B cell (primary cell): ENCODE data around the gene TMEM37. TPM values are rescaled to one million over a fixed set of nuclear protein-coding genes. Genes with fewer than 3 reads are reported as not detected.

Source experiments
- ATAC-seq: fragments of 200-7000 bp; cut with Tn5 transposase; one replicate; pipeline ENCODE4 v1.10.0; 2021; ENCODE audit warnings: low read depth, mild to moderate bottlenecking, moderate number of reproducible peaks, moderate library complexity
- CTCF ChIA-PET: fragments of 350-600 bp; sonication (Branson Sonifier 250); formaldehyde crosslinking; loops from one replicate; lab custom pipeline; 2021; ENCODE audit warnings: antibody characterized with exemption, inconsistent platforms; lab: Charles Lee
- POLR2A ChIA-PET: fragments of 350-600 bp; sonication (Branson Sonifier 250); formaldehyde crosslinking; loops from one replicate; lab custom pipeline; 2021; ENCODE audit warnings: antibody characterized with exemption; lab: Charles Lee
- DNase-seq: peaks from one replicate; pipeline ENCODE4 v3.0.0; 2013
- H2AFZ ChIP-seq: 2 replicates; pipeline ENCODE4 v1.6.1; 2012; ENCODE audit warnings: mild to moderate bottlenecking, low read depth, low read length; ENCODE audit not compliant: insufficient read depth, poor library complexity, severe bottlenecking
- H3K27ac ChIP-seq, 2 donors: 1 replicate in 1 of 2; 2 replicates in 1 of 2; pipeline ENCODE4 v1.5.1; 2012 to 2013; ENCODE audit warnings: low read length in 2 of 2, mild to moderate bottlenecking in 2 of 2, moderate library complexity in 1 of 2
- H3K27me3 ChIP-seq, 4 experiments: fragments of 200-600 bp in 1 of 4; sonication (generic) in 1 of 4; replicated peaks in 1 of 4; 1 replicate in 2 of 4; 2 replicates in 2 of 4; pipeline versions ENCODE4 v1.6.1 to v1.7.0; 2013 to 2016; ENCODE audit warnings: low read length in 3 of 4, mild to moderate bottlenecking in 2 of 4, mixed read lengths in 1 of 4, moderate library complexity in 1 of 4; ENCODE audit not compliant: insufficient read depth in 4 of 4, control insufficient read depth in 3 of 4; ENCODE audit errors: control extremely low read depth in 1 of 4
- H3K36me3 ChIP-seq, 2 experiments: replicated peaks in 1 of 2; 1 replicate in 1 of 2; 2 replicates in 1 of 2; pipeline versions ENCODE4 v1.6.1 to v1.7.1; 2013; ENCODE audit warnings: low read length in 1 of 2; ENCODE audit not compliant: insufficient read depth in 2 of 2, control insufficient read depth in 1 of 2; ENCODE audit errors: control extremely low read depth in 1 of 2, extremely low read depth in 1 of 2
- H3K4me1 ChIP-seq, 2 donors: fragments of 200-600 bp in 1 of 2; sonication (generic) in 1 of 2; 1 replicate in 1 of 2; 2 replicates in 1 of 2; pipeline versions ENCODE4 v1.5.1 to v1.6.1; 2013 to 2017; ENCODE audit warnings: low read length in 2 of 2; ENCODE audit not compliant: control insufficient read depth in 2 of 2, insufficient read depth in 2 of 2
- H3K4me2 ChIP-seq: replicated peaks from 2 replicates; pipeline ENCODE3; 2012; ENCODE audit warnings: mild to moderate bottlenecking, low read depth, low read length; ENCODE audit not compliant: poor library complexity, severe bottlenecking
- H3K4me3 ChIP-seq, 5 experiments: fragments of 200-600 bp in 1 of 5; sonication (generic) in 1 of 5; 1 replicate in 3 of 5; 2 replicates in 2 of 5; pipeline versions ENCODE4 v1.5.1 to v1.7.0; 2011 to 2016; ENCODE audit warnings: low read length in 4 of 5, mild to moderate bottlenecking in 4 of 5, low read depth in 2 of 5, control low read depth in 1 of 5, moderate library complexity in 1 of 5; ENCODE audit not compliant: insufficient read depth in 1 of 5; ENCODE audit errors: control extremely low read depth in 1 of 5, extremely low read depth in 1 of 5
- H3K79me2 ChIP-seq: fragments of 200-600 bp; sonication (generic); one replicate; pipeline ENCODE4 v1.6.0; 2016; ENCODE audit warnings: low read length; ENCODE audit not compliant: control insufficient read depth, insufficient read depth
- H3K9ac ChIP-seq: fragments of 200-600 bp; sonication (generic); 2 replicates; pipeline ENCODE4 v1.6.1; 2017; ENCODE audit warnings: mild to moderate bottlenecking, low read length, moderate library complexity
- H3K9me3 ChIP-seq, 3 donors: one replicate each; pipeline versions ENCODE4 v1.6.1 to v1.7.1; 2013; ENCODE audit warnings: low read length in 2 of 3; ENCODE audit not compliant: control insufficient read depth in 2 of 3, insufficient read depth in 1 of 3; ENCODE audit errors: control extremely low read depth in 1 of 3
- H4K20me1 ChIP-seq: 2 replicates; pipeline ENCODE4 v1.6.0; 2012; ENCODE audit warnings: mild to moderate bottlenecking, low read length; ENCODE audit not compliant: insufficient read depth, control insufficient read depth, poor library complexity, severe bottlenecking
- H3K27ac Mint-ChIP-seq: one replicate; pipeline ENCODE4 v1.8.0; 2021; ENCODE audit warnings: mixed read lengths
- H3K27me3 Mint-ChIP-seq: one replicate; pipeline ENCODE4 v1.8.0; 2021; ENCODE audit warnings: mixed read lengths
- H3K4me1 Mint-ChIP-seq: one replicate; pipeline ENCODE4 v1.8.0; 2021; ENCODE audit warnings: mixed read lengths
- H3K4me3 Mint-ChIP-seq: one replicate; pipeline ENCODE4 v1.8.0; 2021; ENCODE audit warnings: mixed read lengths
- H3K9me3 Mint-ChIP-seq: one replicate; pipeline ENCODE4 v1.8.0; 2022; ENCODE audit warnings: mixed read lengths; ENCODE audit not compliant: insufficient read depth
- EZH2 ChIP-seq: IDR thresholded peaks from 2 replicates; pipeline ENCODE4 v1.6.1; 2012; ENCODE audit warnings: borderline replicate concordance, low read depth, mild to moderate bottlenecking, moderate library complexity, low read length; ENCODE audit not compliant: insufficient read depth, poor library complexity, severe bottlenecking
- WGBS: methylation state at CpG from one replicate; pipeline ENCODE4 v1.1.5; 2013; ENCODE audit warnings: missing lambda C conversion rate; ENCODE audit not compliant: insufficient coverage; 5-methylcytosine and 5-hydroxymethylcytosine counted together
- intact Hi-C: fragments of 100-400 bp; cut with micrococcal nuclease; formaldehyde crosslinking; loops from one replicate; pipeline ENCODE4 v1.10.0; 2022
- polyA plus RNA-seq: library from polyadenylated mRNA; depleted of rRNA; stranded (reverse); fragments of >200 nt; gene quantifications from 2 replicates; pipeline ENCODE4 v1.2.3, GENCODE V29; 2012
- total RNA-seq, 2 donors: library from RNA; stranded (reverse); fragments of 120-200 nt in 1 of 2; gene quantifications; 1 replicate in 1 of 2; 2 replicates in 1 of 2; pipeline versions ENCODE4 v1.2.3 to v1.2.4, GENCODE V29; 2013 to 2022
- TF ChIP-seq, protein P1 (sequence below): fragments of 200-600 bp; IDR thresholded peaks from one replicate; pipeline ENCODE4 v1.8.0; 2022; ENCODE audit warnings: antibody characterized with exemption, mild to moderate bottlenecking

Gene TMEM37
- total and polyA plus RNA-seq, 2 donors (not counting 1 experiment from before 2014, with no cell fraction given) = not detected

DNA sequence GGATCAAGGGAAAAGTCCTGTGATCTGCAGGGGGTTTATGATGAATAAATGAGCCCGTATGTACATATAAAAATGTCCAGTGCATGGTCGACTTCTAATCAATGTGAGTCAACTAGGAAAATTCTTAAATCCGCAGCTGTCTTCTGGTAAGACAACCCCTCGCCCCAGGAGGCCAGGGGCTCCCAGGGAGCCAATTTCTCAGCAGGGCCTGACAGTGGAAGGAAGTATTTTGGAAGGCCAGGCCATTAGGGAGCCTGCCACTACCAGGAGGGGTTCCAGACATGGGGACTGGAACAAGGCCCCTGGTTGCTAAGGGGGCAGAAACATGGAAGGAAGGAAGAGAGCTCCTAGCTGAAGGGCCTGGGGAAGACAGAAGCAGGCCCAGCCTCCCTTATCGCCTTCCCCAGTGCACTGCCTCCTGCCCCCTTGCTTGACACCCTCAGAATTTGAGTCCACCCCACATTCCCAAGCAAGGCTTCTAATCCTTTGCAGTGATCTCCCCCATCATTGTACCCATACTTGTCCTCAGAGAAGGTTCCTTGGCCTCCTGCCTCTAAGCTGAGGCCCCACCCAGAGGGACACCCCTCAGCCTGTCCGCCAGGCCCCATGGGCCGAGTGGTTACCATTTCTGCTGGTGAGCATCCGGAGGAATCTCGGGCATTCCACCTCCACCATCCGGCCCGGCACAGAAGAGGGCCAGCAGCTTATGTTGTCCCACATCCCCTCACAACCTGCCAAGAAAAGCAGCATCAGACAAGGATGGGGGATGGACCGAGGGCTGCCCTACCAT, 46.7 kb downstream of the TMEM37 start:
- Histone ChIP-seq H4K20me1 (no peaks in the 10 kb centered on the region), H3K27me3 (peaks cover 0 to 12% (median 2%) of the 10 kb centered on the region in 4 experiments), H3K4me2 (no peak overlapping the region), H3K27ac (no peak overlapping the region), H2AFZ (no peak overlapping the region), H3K9ac (no peak overlapping the region), H3K9me3 (no peaks in the 10 kb centered on the region), H3K36me3 (no peaks in the 10 kb centered on the region), H3K4me3 (no peak overlapping the region), H3K79me2 (no peaks in the 10 kb centered on the region), H3K4me1 (no peaks in the 10 kb centered on the region)
- POLR2A ChIA-PET = no interaction called here
- Mint-ChIP-seq H3K27me3 (peaks cover 11% of the 10 kb centered on the region), H3K4me3 (no peak overlapping the region), H3K27ac (no peak overlapping the region), H3K9me3 (no peaks in the 10 kb centered on the region), H3K4me1 (no peaks in the 10 kb centered on the region)
- DNase-seq (no peak), ATAC-seq (no peak)
- 90% methylated on average over 10 of the region's 12 CpGs for WGBS
- TF ChIP-seq, protein P1, sequence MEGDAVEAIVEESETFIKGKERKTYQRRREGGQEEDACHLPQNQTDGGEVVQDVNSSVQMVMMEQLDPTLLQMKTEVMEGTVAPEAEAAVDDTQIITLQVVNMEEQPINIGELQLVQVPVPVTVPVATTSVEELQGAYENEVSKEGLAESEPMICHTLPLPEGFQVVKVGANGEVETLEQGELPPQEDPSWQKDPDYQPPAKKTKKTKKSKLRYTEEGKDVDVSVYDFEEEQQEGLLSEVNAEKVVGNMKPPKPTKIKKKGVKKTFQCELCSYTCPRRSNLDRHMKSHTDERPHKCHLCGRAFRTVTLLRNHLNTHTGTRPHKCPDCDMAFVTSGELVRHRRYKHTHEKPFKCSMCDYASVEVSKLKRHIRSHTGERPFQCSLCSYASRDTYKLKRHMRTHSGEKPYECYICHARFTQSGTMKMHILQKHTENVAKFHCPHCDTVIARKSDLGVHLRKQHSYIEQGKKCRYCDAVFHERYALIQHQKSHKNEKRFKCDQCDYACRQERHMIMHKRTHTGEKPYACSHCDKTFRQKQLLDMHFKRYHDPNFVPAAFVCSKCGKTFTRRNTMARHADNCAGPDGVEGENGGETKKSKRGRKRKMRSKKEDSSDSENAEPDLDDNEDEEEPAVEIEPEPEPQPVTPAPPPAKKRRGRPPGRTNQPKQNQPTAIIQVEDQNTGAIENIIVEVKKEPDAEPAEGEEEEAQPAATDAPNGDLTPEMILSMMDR = no peak
- no peak for TF ChIP-seq EZH2
- intact Hi-C loops = loop anchor here (5.0 kb wide), 1 partner anchor 256 kb away; the partner anchor contains the start of gene STEAP3
- CTCF ChIA-PET = interaction anchor here (1.3 to 3.3 kb wide), 5 partner anchors 13 to 597 kb away, joined by 3 to 41 read pairs (median 4); no protein-coding TSS in a partner anchor

- Mint-ChIP-seq H3K9me3 (no peaks in the 10 kb centered on the region), H3K27me3 (peaks cover 13% of the 10 kb centered on the region), H3K4me3 (no peak overlapping the region), H3K4me1 (no peaks in the 10 kb centered on the region), H3K27ac (no peak overlapping the region)
- no peak overlapping the region for H3K4me2 ChIP-seq
- no peaks in the 10 kb centered on the region for H3K4me1 ChIP-seq
- no peaks in the 10 kb centered on the region for H3K9me3 ChIP-seq
- ChIA-PET CTCF (interaction anchor here (0.9 to 3.3 kb wide), 7 partner anchors 13 to 597 kb away, joined by 3 to 41 read pairs (median 4); no protein-coding TSS in a partner anchor), POLR2A (no interaction called here)
- no peak overlapping the region for H3K27ac ChIP-seq
- H3K9ac ChIP-seq = no peak overlapping the region
- TF ChIP-seq EZH2 = no peak
- TF ChIP-seq, protein P1 = no peak
- no peak overlapping the region for H3K4me3 ChIP-seq
- H3K27me3 ChIP-seq = peaks cover 0 to 12% (median 2%) of the 10 kb centered on the region in 4 experiments
- 100% methylated on average over 2 of the region's 3 CpGs for WGBS
- no peaks in the 10 kb centered on the region for H3K36me3 ChIP-seq
- H3K79me2 ChIP-seq = no peaks in the 10 kb centered on the region
- DNase-seq = no peak
- no peak overlapping the region for H2AFZ ChIP-seq
- no peak for ATAC-seq
- H4K20me1 ChIP-seq = no peaks in the 10 kb centered on the region
- intact Hi-C loops = loop anchor here (5.0 kb wide), 1 partner anchor 257 kb away; the partner anchor contains the start of gene STEAP3
Measured at GRCh38 chr2:119478978-119479295, 47.3 kb downstream of the TMEM37 start.
